Duodenal mucosa (tissue), 2 donors: Measurements from ENCODE around the gene ABHD10.

Source experiments
- H3K27ac ChIP-seq: one replicate; pipeline ENCODE4 v1.7.0; 2013; ENCODE audit warnings: low read depth, low read length
- H3K27me3 ChIP-seq, 2 donors: one replicate each; pipeline ENCODE4 v1.7.0; 2013; ENCODE audit warnings: low read length in 2 of 2, control low read depth in 1 of 2; ENCODE audit not compliant: insufficient read depth in 2 of 2, control insufficient read depth in 1 of 2
- H3K36me3 ChIP-seq, 2 donors: one replicate each; pipeline ENCODE4 v1.7.0; 2013; ENCODE audit warnings: low read length in 2 of 2, control low read depth in 1 of 2; ENCODE audit not compliant: insufficient read depth in 2 of 2, control insufficient read depth in 1 of 2
- H3K4me1 ChIP-seq, 2 donors: one replicate each; pipeline ENCODE4 v1.7.0; 2013; ENCODE audit warnings: low read length in 2 of 2, control low read depth in 1 of 2; ENCODE audit not compliant: insufficient read depth in 2 of 2, control insufficient read depth in 1 of 2
- H3K4me3 ChIP-seq, 2 donors: one replicate each; pipeline ENCODE4 v1.7.0; 2013; ENCODE audit warnings: low read length in 2 of 2, low read depth in 1 of 2
- H3K9ac ChIP-seq, 2 donors: one replicate each; pipeline ENCODE4 v1.7.0; 2013; ENCODE audit warnings: low read length in 2 of 2, low read depth in 1 of 2
- H3K9me3 ChIP-seq, 2 donors: one replicate each; pipeline ENCODE4 v1.7.0; 2013; ENCODE audit warnings: low read length in 2 of 2, control low read depth in 1 of 2; ENCODE audit not compliant: control insufficient read depth in 1 of 2

The ABHD10 gene

DNA sequence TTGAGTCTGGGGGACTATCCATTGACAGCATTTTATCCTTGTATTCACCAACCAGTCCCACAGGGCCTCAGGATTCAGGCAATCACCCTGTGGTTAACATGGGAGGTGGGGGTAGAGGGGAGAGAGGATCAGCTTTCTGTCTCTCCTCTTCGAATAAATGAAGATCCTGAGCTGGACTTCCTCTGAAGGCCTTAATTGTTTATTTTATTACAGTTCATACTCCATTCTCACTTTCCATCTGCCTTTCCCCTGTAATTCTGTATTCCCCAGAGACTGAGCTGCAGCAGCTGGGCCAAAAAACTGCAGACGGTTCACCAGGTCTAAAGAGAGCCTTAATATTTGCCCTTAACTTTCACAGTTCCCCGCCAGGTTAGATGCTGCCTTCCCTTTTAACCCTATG lies 31.8 kb downstream of the ABHD10 start:
- H3K27me3 ChIP-seq = no peaks in the 10 kb centered on the region
- H3K9ac ChIP-seq = no peak overlapping the region
- no peaks in the 10 kb centered on the region for H3K9me3 ChIP-seq
- peaks cover 4 to 6% of the 10 kb centered on the region in 2 donors for H3K4me1 ChIP-seq
- H3K27ac ChIP-seq = no peak overlapping the region
- H3K36me3 ChIP-seq = no peaks in the 10 kb centered on the region
- H3K4me3 ChIP-seq = no peak overlapping the region

- Histone ChIP-seq H3K4me1 (peaks cover 4 to 6% of the 10 kb centered on the region in 2 donors), H3K27me3 (no peaks in the 10 kb centered on the region), H3K36me3 (no peaks in the 10 kb centered on the region), H3K27ac (no peak overlapping the region), H3K9ac (no peak overlapping the region), H3K4me3 (no peak overlapping the region), H3K9me3 (no peaks in the 10 kb centered on the region)
Measured at GRCh38 chr3:112011376-112011940, 32.6 kb downstream of the ABHD10 start.

DNA sequence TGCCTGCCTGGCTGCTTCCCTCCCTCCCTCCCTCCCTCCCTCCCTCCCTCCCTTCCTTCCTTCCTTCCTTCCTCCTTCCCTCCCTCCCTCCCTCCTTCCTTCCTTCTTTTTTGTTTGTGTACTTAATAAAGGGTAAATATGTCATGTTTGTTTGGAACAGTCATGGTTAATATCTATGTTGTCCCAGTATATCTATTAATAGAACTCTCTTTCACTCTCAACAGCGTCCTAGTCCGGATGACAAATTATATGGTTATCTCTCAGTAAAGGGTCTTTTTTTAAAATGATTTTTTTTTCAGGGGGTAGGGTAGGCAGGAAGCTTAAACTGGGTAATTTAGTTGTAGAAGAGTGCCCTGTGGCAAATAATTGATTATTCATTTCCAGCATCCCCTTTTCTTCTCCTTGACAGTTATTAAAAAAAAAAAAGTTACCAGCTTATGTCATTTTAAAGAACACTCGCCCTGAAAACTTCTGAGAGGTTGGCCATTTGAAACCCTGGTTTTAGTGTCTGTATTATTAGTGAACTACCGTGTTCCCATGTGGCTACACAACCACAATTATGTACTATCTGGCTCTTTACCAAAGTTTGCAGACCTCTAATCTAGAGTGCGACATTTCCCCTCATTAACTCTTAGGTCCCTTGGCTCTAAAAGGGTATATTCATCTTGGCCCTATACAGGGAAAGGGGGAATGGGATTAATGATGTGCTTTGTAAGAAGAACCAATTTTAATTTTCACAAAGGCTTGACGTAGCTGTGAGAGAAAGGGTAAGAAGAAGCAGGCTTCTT lies 33.6 kb downstream of the ABHD10 start:
- Histone ChIP-seq H3K27ac (no peak overlapping the region), H3K9ac (no peak overlapping the region), H3K9me3 (no peaks in the 10 kb centered on the region), H3K4me3 (no peak overlapping the region), H3K4me1 (peaks cover 4 to 6% of the 10 kb centered on the region in 2 donors), H3K36me3 (no peaks in the 10 kb centered on the region), H3K27me3 (no peaks in the 10 kb centered on the region)

DNA sequence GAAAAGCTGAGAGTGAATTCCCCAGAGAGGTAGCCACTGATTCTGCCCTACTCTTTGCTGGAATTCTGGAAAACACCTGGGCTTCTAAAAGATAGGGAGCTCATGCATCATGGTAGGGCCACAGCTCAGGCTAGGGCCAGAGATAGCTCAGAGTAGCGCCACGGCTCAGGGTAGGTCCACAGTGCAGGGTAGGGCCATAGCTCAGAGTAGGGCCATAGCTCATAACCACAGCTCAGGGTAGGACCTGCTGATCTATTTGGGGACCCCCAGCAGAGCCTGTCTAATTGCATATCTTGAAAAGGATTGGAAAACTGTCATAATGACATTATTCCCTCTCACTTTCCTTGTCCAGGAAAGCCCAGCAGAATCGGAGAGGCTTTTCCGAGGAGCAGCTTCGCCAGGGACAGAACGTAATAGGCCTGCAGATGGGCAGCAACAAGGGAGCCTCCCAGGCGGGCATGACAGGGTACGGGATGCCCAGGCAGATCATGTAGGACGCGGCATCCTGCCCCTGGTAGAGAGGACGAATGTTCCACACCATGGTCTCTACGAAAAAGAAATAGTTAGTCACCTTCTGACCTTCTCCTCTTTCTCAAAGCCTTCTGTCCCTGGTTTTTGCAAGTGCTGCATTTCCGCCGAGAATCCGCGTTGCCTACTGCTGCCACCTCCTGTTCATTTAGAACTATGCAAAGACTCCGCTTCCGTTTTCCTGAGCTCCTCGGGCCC lies 34.4 kb downstream of the ABHD10 start:
- H3K4me1 ChIP-seq = peaks cover 4 to 6% of the 10 kb centered on the region in 2 donors
- H3K27me3 ChIP-seq = no peaks in the 10 kb centered on the region
- H3K4me3 ChIP-seq = peak overlapping the region in 1 of 2 donors; percentile 18
- H3K36me3 ChIP-seq = no peaks in the 10 kb centered on the region
- H3K27ac ChIP-seq = no peak overlapping the region
- H3K9ac ChIP-seq = no peak overlapping the region
- no peaks in the 10 kb centered on the region for H3K9me3 ChIP-seq

- H3K4me3 ChIP-seq = no peak overlapping the region
- peaks cover 4 to 6% of the 10 kb centered on the region in 2 donors for H3K4me1 ChIP-seq
- H3K27ac ChIP-seq = no peak overlapping the region
- H3K36me3 ChIP-seq = no peaks in the 10 kb centered on the region
- no peak overlapping the region for H3K9ac ChIP-seq
- no peaks in the 10 kb centered on the region for H3K27me3 ChIP-seq
- H3K9me3 ChIP-seq = no peaks in the 10 kb centered on the region
Measured at GRCh38 chr3:112013784-112014143, 34.9 kb downstream of the ABHD10 start.

- no peak overlapping the region for H3K9ac ChIP-seq
- H3K4me3 ChIP-seq = no peak overlapping the region
- no peaks in the 10 kb centered on the region for H3K36me3 ChIP-seq
- H3K9me3 ChIP-seq = no peaks in the 10 kb centered on the region
- H3K27ac ChIP-seq = no peak overlapping the region
- peaks cover 4 to 6% of the 10 kb centered on the region in 2 donors for H3K4me1 ChIP-seq
- H3K27me3 ChIP-seq = no peaks in the 10 kb centered on the region
Measured at GRCh38 chr3:112017091-112017490, 38.3 kb downstream of the ABHD10 start.

GRCh38 chr3:112018712-112019111 lies 39.9 kb downstream of the ABHD10 start:
- Histone ChIP-seq H3K9ac (no peak overlapping the region), H3K27ac (no peak overlapping the region), H3K9me3 (no peaks in the 10 kb centered on the region), H3K36me3 (no peaks in the 10 kb centered on the region), H3K4me3 (no peak overlapping the region), H3K27me3 (no peaks in the 10 kb centered on the region), H3K4me1 (no peaks in the 10 kb centered on the region)

DNA sequence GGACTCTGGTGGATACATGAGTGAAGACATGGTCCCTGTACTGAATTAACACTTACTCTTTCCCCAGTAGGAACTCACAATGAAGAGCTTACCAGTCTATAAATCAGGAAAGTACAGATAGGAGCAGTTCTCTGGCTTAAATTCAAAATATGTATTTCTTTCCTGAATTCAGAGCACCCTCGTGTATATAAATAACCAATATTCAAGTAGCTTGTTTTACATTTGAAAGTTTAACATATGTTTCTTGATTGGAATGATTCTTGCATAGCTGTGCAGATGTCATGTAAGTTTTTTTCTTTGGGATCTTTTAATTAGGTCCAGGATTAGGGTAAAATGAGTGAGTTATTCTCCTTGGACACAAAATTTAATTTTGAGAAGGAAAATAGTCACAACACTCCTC lies 40.9 kb downstream of the ABHD10 start:
- no peaks in the 10 kb centered on the region for H3K9me3 ChIP-seq
- H3K9ac ChIP-seq = no peak overlapping the region
- H3K27ac ChIP-seq = no peak overlapping the region
- no peak overlapping the region for H3K4me3 ChIP-seq
- no peaks in the 10 kb centered on the region for H3K27me3 ChIP-seq
- no peaks in the 10 kb centered on the region for H3K36me3 ChIP-seq
- no peaks in the 10 kb centered on the region for H3K4me1 ChIP-seq

GRCh38 chr3:112020674-112021085 lies 41.9 kb downstream of the ABHD10 start:
- Histone ChIP-seq H3K27ac (no peak overlapping the region), H3K9ac (no peak overlapping the region), H3K36me3 (no peaks in the 10 kb centered on the region), H3K9me3 (no peaks in the 10 kb centered on the region), H3K27me3 (no peaks in the 10 kb centered on the region), H3K4me3 (no peak overlapping the region), H3K4me1 (no peaks in the 10 kb centered on the region)

DNA sequence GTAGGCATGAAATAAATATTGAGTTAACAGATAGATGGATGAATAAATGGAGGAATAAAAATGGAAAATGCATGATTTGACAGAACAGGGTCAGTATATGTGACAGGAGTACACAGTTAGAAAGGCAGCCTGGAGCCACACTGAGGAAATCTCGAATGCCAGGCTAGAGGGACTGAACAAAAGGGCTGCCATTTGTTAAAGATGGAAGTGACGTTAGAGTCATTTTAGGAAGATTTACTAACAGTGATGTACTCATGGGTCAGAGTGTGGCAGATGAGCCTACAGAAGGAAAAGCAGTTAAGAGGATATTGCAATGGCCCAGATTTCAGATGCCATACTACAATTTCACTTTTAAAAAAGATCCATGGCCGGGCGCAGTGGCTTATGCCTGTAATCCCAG lies 48.3 kb downstream of the ABHD10 start:
- no peaks in the 10 kb centered on the region for H3K27me3 ChIP-seq
- no peak overlapping the region for H3K27ac ChIP-seq
- no peaks in the 10 kb centered on the region for H3K4me1 ChIP-seq
- H3K36me3 ChIP-seq = no peaks in the 10 kb centered on the region
- no peaks in the 10 kb centered on the region for H3K9me3 ChIP-seq
- H3K4me3 ChIP-seq = no peak overlapping the region
- H3K9ac ChIP-seq = no peak overlapping the region
